CD4-positive, alpha-beta T cell treated with Interleukin-15 for 4 hours (primary cell): ENCODE data around the gene TECPR1.
A peak's percentile ranks its signal among the peaks of the same experiment; 100 is the strongest.

Experiments
- DNase-seq: peaks from one replicate; pipeline ENCODE4 v3.0.0-alpha.2; 2020; ENCODE audit warnings: low spot score

TECPR1 gene

DNA sequence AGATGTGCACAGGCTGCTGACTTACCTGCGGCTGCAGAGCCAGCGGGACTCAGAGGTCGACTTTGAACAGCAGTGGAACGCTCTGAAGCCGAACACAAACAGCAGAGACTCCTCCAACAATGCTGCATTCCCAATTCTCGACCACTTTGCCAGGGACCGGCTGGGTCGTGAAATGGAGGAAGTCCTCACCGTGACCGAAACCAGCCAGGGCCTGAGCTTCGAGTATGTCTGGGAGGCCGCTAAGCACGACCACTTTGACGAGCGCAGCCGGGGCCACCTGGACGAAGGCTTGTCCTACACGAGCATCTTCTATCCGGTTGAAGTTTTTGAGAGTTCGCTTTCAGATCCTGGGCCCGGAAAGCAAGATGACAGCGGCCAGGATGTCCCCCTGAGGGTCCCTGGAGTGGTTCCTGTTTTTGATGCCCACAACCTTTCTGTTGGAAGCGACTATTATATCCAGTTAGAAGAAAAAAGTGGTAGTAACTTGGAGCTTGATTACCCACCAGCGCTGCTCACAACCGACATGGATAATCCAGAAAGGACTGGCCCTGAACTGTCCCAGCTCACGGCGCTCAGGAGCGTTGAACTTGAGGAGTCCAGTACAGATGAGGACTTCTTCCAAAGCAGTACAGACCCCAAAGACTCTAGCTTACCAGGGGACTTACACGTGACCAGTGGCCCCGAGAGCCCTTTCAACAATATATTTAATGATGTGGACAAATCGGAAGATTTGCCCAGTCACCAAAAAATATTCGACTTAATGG lies 60.2 kb downstream of the TECPR1 start:
- DNase-seq: no peak

DNA sequence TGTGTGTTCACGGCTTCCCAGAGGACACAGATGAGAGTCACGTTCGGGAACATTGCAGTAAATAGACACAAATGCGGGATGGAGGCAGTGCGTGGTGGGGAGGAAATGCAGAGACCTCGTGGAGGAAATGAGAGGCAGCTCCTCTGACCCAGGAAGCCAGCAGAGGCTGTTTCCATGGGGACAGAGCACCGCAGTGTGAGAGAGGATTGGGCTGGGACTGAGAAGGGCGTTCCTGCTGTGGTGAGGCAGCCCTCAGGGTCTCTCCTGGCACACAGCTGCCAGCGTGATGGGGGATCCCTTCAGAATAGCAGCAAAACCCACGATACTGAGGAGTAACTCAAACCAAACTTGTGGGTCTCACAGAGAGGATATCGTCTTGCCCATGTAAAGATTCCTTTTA lies 62.5 kb downstream of the TECPR1 start:
- DNase-seq: no peak

DNA sequence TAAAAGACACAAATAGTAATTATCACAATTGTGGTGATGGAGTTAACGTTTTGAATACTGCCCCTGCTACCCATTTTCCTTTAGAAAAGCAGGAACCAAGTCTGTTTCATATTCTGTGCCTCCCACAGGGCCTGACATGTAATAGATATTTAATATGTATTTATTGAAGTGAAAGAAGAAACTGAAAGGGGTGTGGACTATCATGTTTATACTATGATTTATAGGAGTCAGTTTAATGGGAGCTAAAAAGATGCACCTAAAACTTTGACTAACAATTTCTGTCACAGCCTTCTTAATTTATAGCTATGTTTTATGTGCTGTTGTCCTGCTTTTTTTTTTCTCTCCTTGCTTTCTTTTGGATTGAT lies 64.9 kb downstream of the TECPR1 start:
- no peak for DNase-seq

DNA sequence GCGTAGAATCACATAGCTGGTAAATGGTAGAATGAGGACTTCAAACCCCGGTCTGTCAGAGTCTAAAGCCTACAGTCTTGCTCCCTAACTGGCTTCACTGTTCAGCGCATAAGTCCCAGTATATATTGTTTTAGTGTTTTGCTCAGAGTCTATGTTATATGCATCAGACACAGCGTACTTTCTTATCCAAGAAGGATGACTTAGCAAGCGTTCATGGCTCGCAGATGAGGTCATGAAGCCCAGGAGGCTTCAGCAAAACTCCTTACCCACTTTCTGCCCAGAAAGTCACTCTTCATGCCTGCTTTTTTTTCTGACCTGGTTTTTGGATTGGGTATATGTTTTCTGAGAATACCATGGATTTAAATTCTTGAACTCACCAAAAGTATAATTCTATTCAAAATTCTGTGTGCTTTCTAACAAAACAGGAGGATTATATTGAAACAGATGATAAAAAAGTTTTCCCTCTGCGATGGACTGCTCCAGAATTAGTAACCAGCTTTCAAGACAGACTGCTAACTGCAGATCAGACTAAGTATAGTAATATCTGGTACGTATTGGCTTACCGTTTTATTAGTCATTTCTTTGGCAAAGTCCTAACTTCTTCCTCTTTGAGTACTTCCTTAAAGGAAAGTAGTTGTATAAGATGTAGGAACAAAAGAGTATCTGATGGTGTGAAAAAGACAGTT lies 65.4 kb downstream of the TECPR1 start:
- no peak for DNase-seq

DNA sequence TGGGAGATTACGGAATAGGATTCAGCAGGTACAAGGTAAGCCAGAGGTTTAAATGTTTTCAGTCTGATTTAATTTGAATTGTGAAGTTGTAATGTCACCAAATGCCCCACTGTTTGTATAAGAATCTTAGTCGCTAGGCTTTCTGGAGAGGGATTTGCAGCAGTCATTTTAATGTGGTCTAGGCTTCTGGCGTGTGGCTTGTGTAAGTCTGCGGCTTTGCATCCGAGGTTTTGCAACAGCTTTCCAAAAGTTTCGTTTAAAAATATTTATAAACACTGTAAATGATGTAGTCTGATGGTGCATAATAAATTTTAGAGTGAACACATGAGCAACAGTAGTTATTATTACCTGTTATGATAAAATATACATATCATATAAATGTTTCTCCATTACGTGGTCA lies 66.9 kb downstream of the TECPR1 start:
- DNase-seq: no peak

DNA sequence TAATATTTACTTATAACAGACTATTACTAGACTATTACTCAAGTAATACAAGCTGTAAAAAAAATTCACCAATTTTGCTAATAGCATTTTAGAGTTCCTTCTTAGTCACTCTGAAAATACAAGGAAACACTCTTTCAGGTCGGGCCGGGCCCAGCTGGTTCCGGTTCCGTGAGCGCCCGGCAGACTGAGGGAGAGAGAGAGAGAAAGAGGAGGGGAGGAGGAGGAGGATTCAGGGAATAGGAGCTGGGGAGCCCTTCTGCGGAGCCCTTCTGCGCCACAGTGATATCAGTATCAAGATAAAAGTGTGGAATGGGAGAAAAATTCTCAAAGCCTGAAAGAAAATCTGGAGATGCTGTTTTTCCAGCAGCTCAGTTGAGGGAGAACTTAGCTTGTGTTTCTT lies 71.3 kb downstream of the TECPR1 start:
- no peak for DNase-seq

DNA sequence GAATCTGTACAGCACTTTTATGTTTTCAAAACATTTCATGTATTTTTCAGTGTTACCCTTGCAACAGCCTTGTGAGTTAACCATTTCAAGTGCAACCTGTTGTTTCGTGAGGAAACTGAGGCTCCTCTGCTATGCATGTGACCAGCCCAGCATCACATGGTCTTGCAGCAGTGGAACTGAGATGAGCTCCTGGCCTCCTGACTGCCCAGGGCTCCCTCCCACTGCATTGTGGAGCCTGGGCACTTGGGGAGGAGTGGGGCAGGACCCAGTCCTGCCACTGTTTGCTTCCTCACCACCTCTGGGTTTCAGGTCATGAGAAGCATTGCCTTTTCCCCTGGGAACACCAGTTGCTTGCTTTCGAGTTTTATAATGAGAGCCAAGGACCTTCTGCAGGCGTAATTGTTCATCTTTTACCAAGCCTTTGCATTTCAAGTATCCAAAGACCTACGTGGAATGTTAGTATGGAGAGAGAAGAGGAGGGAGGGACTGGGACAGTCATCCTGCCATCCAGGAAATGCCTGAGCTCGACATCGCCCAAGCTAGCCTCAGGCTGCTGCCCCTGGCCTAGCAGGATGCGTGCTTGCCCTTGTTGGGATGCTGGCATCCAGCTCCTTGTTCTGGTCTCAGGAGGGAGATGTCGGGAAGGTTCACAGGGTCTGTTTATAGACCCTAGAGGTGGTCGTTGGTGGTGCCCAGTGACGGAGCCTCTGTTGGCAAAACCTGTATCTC lies 73.1 kb downstream of the TECPR1 start:
- DNase-seq: no peak

DNA sequence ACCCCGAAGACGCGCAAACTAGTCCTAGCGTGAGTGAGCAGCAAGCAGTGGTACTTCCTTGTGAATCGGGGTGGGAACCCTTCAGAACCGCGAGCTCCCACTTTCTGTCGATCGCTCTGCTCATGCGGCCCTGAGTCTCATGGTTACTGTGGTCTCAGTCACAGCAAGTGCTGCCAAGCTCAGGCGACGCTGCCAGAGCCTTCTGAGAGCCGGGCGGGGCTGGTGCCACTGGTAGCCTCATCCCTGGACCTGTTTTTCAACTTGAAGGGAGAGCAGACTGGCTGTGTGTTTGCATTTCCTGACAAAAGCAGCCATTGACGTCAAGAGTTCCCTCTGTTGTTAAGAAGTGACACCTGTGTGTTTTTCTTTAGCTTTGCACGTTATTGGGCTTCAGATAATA lies 73.7 kb downstream of the TECPR1 start:
- no peak for DNase-seq

DNA sequence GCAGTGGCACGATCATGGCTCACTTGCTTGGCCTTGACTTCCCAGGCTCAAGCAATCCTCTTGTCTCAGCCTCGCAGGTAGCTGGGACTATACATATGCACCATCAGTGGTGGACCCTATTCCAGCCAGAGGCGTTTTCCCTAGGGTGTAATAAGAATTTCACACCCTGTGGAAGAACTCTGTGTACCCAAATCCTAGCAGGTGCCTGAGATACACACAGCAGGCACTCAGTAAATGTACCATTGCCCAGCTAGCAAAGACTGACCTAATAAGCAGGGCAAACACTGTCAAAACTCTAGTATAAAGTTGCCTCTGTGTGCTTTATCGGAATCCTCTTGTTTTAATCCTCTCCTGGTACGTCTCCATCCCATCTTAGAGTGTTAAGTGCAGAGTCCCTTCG lies 74.5 kb downstream of the TECPR1 start:
- DNase-seq: no peak

DNA sequence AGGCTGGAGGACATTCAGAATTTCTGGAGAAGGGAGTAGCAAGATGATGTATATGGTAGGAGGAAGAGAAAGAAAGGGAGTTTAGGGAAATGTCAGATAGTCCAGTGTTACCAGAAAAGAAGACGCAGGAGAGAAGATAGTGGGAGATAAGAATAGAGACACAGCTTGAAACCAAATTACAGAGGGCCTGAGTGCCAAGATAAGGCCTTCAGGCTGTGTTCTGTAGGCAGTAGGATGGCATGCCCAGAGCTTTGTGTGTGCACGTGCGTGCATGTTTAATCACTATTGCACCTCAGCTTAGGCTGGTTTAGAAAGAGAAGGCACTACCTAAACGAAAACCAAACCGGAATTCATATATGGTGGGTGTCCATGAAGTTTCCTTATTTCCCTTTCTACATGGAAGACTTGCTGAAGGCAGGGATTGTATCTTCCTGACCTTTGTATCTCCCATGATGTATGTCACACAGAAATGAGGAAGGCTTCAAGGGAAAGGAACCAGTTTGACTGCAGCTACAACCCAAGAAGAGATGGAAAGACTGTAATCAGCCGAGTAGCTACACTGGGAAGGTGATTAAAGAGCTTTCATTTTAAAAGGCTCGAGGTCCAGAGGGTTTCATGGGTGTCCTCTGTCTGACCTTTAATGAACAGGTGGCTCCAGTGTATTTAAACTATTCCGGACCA lies 76.6 kb downstream of the TECPR1 start:
- no peak for DNase-seq

DNA sequence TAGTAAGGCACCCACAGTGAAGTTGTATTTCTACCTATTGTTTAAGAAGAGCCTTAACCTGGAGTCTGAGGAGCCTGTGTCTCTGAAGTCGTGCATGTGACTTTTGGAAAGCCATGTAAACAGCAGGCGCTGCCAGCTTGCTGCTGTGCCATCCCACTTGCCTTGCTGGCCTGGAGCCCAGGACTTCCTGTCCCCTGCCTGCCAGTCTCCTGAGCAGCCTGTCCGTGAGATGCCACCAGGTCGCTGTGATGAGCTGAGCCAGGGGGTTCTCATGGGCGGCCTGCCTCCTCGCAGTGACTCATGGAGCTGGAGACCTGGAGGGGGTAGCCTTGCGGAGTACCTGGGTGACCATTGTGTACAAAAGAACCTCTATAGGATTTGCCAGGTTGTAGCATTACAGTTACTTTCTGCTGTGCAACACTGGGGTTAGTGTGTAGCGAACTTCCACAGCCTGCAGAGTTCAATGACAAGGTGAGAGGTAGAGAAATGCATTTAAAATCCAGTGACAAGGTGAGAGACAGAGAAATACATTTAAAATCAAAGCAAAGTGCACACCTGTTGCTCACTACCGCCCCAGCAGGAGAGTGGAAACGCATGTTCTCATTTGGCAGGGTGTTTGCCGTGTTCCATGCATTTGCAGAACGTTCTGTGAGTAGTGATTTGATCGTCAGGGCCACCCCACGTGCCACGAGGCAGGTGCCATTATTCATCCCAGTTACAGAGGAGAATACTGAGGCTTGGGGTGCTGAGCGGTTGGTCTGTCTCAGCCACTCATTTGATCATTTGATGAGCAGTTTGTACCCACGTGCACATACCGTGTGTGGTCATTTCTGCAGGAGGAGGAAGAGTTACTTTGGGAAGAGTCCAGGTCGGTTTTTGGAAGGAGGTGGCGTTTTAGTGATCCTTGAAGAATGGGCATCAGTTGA lies 77.4 kb downstream of the TECPR1 start:
- no peak for DNase-seq

DNA sequence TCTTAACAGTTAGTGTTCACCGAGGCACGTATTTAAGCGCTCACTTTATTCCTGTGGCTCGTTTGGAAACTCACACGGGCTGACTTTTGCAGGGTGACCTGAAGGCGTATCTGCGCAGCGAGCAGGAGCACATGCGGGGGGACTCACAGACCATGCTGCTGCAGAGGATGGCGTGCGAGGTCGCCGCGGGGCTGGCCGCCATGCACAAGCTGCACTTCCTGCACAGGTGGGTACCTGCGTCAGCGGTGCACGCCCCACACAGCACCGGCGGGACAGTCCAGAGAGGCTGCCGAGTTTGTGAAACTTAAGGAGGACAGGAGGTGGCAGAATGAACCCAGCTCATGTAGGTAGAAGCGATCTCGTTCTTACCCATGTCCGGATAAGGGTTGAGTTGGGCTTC lies 80.6 kb downstream of the TECPR1 start:
- DNase-seq: no peak

DNA sequence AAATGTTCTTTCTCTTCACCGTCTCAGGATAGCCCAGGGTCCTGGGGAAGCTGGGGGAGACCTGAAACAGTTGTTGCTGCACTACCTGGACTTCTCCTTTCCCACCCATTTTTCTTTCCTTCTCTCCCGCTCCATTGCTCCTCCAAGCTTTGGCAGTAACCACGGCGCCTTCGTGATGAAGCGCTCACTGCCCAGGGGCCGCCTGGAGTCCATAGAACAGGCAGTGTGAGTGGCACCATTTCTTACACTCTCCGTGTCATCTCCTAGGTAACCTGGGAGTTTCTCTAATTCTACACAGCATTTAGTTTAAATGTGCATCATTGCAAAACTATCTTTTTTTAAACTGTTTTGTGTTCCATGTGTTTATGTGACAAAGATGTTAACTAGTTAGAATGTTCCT lies 81.1 kb downstream of the TECPR1 start:
- DNase-seq: no peak

DNA sequence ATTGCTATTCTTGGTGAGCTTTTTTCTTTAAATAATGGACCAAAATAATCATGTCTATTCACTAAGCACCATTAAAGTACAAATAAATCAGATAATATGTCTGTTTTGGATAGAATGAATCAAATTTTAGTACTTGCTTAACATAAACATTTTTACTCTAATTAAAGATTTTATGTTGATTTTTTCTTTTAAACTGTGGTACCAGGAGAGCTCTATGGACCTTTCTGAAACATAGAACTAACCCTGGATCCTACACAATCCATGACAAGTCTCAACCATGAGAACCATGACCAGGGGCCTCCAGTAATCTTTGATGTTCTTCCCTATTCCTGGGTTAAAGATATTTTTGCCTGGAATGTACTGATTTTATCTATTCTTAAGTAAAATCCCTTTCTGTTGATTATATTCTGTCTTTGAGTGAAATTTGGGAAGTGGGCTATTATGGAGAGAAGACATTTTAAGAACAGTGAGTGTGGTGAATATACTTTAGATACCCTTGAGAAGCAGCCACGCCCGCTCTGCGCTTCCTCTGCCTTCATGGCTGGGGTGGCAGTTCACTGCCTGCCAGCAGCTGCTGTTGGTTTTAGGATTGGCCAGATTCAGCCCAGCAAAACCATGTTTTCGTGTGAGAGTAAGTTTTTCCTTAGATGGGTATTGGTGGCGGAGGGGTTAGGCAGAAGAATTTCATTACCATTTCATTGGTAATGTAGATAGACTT lies 83.0 kb downstream of the TECPR1 start:
- DNase-seq: no peak

DNA sequence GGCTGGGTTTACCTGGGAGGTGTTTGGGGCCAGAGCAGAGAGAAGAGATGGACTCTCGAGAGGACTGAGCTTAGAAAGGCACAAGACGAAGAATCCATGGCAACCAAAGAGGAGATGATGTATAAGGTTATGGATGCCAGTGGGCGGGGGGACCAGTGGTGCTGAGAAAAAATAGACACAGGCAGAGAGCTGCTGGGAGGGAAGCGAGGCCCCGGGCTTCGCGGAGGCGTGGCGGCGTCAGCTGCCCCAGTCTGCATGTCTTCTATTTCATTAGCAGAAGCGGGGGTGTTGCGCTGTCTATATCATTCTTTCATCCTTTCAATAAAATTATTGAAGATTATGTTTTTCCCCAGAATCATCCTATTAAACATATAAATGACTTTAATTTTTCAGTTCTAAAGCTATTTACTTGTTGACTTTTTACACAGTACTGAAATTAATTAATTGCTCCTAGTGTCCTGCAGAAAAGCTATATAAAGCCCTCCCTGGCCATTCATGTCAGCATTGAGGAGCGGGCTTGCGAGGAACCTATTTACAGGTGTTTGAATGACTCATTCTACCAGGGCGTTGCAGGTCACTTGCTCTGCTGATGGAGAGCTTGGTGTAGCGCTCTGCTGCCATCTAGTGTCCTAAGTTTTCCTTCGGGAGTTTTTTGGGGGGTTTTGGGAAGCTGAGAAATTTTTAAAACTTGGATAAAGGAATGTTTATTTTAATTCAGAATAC lies 83.7 kb downstream of the TECPR1 start:
- DNase-seq: peak; percentile 77

DNA sequence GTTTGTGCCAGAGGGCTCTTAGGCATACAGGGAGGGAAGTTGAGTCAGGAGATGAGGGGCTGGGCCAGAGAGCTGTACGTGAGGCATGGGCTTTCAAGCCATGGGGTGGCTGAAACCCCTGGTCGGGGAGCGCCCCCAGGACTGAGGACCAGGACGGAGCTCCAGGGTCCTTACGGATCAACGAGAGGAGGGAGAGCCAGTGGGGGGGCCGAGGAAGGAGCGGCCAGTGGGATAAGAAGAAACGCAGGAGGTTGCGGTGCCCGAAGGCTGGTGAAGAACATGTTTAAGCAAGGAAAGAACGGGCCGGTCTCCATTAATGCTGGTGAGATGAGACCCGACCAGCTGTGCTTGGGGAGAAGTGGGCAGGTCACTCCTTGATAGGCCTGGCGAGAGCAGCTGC lies 84.4 kb downstream of the TECPR1 start:
- DNase-seq: no peak

DNA sequence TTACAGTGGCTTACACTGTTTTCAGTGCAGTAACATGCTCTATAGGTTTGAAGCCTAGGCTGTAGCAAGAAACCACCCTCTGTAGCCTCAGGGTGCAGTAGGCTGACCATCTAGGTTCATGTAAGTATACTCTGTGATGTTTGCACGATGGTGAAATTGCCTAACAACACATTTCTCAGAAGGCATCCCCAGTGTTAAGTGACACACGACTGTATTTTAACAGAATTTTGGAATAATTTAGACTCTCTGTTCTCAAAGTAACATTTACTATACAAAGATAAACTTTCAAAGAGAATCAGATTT lies 85.4 kb downstream of the TECPR1 start:
- DNase-seq: no peak

DNA sequence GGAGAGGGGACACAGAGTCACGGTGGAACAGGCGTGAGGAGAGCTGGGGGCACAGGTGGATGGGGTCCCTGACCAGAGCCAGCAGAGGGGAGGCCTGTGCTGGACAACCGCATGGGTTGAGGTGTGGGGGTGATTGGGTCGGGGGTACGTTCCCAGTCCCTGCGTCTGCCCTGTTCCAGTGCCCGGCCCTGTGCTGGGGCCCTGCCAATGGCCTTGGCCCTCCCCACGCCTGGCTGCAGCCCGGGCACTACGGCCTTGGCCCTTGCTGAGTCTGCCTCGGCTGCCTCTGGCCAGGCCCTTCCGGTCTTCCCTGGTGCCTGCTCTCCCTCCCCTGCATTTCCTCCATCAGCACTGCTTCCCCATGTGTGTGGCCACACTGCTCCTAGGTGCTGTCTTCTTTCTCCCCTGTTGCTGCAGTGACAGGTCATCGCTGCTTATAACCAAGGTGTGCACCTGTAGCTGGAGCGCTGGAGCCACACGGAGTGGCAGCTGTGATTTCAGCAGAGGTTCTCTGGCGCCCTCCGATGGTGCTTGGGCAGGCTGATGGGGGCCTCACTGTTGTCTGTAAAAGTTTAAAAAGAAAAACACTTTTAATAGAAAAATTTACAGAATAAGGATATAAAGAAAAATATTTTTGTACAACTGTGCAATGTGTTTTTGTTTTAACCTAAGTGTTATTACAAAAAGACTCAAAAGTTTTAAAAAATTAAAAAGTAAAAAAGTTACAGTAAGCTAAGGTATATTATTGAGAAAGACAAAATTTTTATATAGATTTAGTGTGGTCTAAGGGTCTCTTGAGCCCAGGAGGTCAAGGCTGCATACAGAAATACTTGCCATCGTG lies 86.0 kb downstream of the TECPR1 start:
- DNase-seq: peak; percentile 34
